Esophagus muscularis mucosa (tissue), 4 donors: ENCODE measurements around the gene DBNL. TPM values are rescaled to one million over a fixed set of nuclear protein-coding genes. Genes with fewer than 3 reads are reported as not detected.
A peak's percentile ranks its signal among the peaks of the same experiment; 100 is the strongest.

Source experiments
- DNase-seq: peaks from one replicate; pipeline ENCODE4 v3.0.0-alpha.2; 2017; ENCODE audit errors: extremely low spot score
- H3K27ac ChIP-seq, 4 donors: fragments of 200-600 bp; sonication (generic); replicated peaks in 1 of 4; 1 replicate in 3 of 4; 2 replicates in 1 of 4; pipeline ENCODE4 v1.5.1; 2016 to 2019; ENCODE audit warnings: mild to moderate bottlenecking in 1 of 4
- H3K27me3 ChIP-seq, 4 donors: fragments of 200-600 bp; sonication (generic); one replicate each; pipeline versions ENCODE4 v1.5.1 to v1.6.0; 2016 to 2019
- H3K36me3 ChIP-seq, 4 donors: fragments of 200-600 bp; sonication (generic); one replicate each; pipeline ENCODE4 v1.5.1; 2016 to 2019
- H3K4me1 ChIP-seq, 4 donors: fragments of 200-600 bp; sonication (generic); one replicate each; pipeline ENCODE4 v1.5.1; 2016 to 2019
- H3K4me3 ChIP-seq, 4 donors: fragments of 200-600 bp; sonication (generic); 1 replicate in 2 of 4; 2 replicates in 2 of 4; pipeline ENCODE4 v1.5.1; 2016 to 2019; ENCODE audit warnings: mild to moderate bottlenecking in 4 of 4, moderate library complexity in 1 of 4
- H3K9me3 ChIP-seq, 4 donors: fragments of 200-600 bp; sonication (generic); 1 replicate in 3 of 4; 2 replicates in 1 of 4; pipeline ENCODE4 v1.5.1; 2016 to 2019
- EP300 ChIP-seq: sonication (generic); formaldehyde crosslinking; IDR thresholded peaks from one replicate; pipeline ENCODE4 v1.6.1; 2017; ENCODE audit warnings: antibody characterized with exemption
- POLR2A ChIP-seq: fragments of 450-650 bp; IDR thresholded peaks from one replicate; pipeline ENCODE4 v1.6.1; 2017; ENCODE audit warnings: antibody characterized with exemption, moderate library complexity, mild to moderate bottlenecking, low read depth
- POLR2AphosphoS5 ChIP-seq, 2 donors: sonication (generic); formaldehyde crosslinking; IDR thresholded peaks; one replicate each; pipeline ENCODE4 v1.6.1; 2017; ENCODE audit warnings: antibody characterized with exemption in 2 of 2
- WGBS: methylation state at CpG from one replicate; pipeline ENCODE4 v1.1.5; 2018; 5-methylcytosine and 5-hydroxymethylcytosine counted together
- intact Hi-C: fragments of 100-400 bp; cut with DNase I; formaldehyde crosslinking; loops from one replicate; pipeline ENCODE4 v1.15.1; 2023
- total RNA-seq, 4 donors: library from RNA; depleted of rRNA; stranded (reverse); fragments of >200 nt; gene quantifications; one replicate each; pipeline versions ENCODE4 v1.1.0 to v1.2.1, GENCODE V29; 2016
- TF ChIP-seq, protein P1 (sequence below), 3 experiments: fragments of 200-600 bp in 2 of 3; fragments of 450-650 bp in 1 of 3; sonication (generic) in 2 of 3; IDR thresholded peaks; one replicate each; pipeline ENCODE4 v1.5.1; 2017 to 2019; ENCODE audit warnings: antibody characterized with exemption in 3 of 3, mild to moderate bottlenecking in 2 of 3, moderate library complexity in 1 of 3

DBNL gene
- total RNA-seq, 4 donors from 2014 or later: 93.9 to 122 (median 115) TPM

DNA sequence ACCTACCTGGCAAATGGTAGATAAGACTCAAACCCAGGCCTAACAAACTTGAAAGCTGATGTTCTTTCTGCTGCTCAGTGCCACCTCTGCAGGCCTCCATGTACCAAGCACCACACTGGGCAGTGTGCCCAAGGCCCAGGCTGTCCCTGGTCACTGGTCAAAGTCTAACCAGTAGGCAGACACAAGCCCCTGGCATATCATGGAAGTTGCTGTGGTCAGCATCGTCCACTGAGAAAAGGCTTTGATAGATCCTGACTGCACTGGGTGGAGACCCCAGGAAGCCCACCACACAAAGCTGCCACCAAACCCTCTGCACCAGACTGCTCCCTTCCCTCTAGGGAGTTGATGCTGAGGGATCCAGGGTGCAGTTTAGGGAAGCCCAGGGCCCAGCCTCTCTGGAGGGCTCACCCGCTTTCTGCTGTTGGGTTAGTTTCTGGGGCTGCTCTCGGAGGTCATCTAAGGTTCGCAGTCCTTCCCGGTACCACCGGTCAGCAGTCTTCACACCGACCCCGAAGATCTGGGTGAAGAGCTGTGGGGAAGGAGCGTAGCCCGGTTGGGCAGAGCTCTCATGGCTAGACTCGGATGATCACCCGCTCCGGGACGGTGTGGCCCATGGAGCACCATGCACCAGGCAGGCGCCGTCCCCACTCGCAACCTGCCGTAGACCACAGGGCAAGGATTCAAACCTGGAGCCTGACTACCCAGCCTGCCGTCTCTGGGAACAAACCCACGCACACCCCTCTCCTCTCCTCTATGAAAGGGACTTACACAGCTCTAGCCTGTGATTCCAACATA lies 31.8 kb downstream of the DBNL start:
- Histone ChIP-seq H3K36me3 (peaks cover 37 to 83% (median 82%) of the 10 kb centered on the region in 4 donors), H3K27me3 (no peaks in the 10 kb centered on the region), H3K4me1 (peaks cover 56 to 73% (median 64%) of the 10 kb centered on the region in 4 donors), H3K27ac (no peak overlapping the region), H3K4me3 (no peak overlapping the region), H3K9me3 (no peaks in the 10 kb centered on the region)
- no peak for DNase-seq
- WGBS: 95% methylated on average over 11 of the region's 20 CpGs
- TF ChIP-seq POLR2AphosphoS5 (IDR thresholded peaks at IDR 0.05): no peak
- TF ChIP-seq, protein P1, sequence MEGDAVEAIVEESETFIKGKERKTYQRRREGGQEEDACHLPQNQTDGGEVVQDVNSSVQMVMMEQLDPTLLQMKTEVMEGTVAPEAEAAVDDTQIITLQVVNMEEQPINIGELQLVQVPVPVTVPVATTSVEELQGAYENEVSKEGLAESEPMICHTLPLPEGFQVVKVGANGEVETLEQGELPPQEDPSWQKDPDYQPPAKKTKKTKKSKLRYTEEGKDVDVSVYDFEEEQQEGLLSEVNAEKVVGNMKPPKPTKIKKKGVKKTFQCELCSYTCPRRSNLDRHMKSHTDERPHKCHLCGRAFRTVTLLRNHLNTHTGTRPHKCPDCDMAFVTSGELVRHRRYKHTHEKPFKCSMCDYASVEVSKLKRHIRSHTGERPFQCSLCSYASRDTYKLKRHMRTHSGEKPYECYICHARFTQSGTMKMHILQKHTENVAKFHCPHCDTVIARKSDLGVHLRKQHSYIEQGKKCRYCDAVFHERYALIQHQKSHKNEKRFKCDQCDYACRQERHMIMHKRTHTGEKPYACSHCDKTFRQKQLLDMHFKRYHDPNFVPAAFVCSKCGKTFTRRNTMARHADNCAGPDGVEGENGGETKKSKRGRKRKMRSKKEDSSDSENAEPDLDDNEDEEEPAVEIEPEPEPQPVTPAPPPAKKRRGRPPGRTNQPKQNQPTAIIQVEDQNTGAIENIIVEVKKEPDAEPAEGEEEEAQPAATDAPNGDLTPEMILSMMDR (IDR thresholded peaks at IDR 0.05): no peak
- no peak for TF ChIP-seq POLR2A
- TF ChIP-seq EP300: no peak
- intact Hi-C loops: no loop called here

DNA sequence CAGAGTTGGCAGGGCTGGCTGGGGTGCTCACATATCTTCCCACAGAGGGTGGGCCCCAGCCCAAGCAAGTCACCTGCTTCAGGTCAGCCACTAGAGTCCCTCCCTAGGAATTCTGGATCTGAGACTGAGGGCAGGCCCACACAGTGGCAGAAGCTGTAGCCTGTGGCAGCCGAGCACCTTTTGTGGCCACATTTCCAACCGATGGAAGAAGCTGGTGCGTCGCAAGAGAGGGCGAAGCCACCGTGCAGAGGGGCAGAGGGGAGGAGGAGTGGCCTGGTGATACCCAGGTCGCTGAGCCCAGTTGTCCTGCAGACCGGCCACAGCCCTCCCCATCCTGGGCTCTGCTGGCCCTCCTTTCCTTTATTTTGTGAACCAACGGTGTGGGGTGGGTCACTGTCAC lies 32.6 kb downstream of the DBNL start:
- Histone ChIP-seq H3K4me3 (no peak overlapping the region), H3K4me1 (peaks cover 53 to 73% (median 61%) of the 10 kb centered on the region in 4 donors), H3K27ac (no peak overlapping the region), H3K9me3 (no peaks in the 10 kb centered on the region), H3K27me3 (no peaks in the 10 kb centered on the region), H3K36me3 (peaks cover 37 to 83% (median 82%) of the 10 kb centered on the region in 4 donors)
- no peak for DNase-seq
- intact Hi-C loops: no loop called here
- TF ChIP-seq POLR2AphosphoS5 (IDR thresholded peaks at IDR 0.05): no peak
- TF ChIP-seq, protein P1 (IDR thresholded peaks at IDR 0.05): no peak
- TF ChIP-seq EP300: no peak
- no peak for TF ChIP-seq POLR2A
- 80% methylated on average over 9 of the region's 9 CpGs for WGBS

DNA sequence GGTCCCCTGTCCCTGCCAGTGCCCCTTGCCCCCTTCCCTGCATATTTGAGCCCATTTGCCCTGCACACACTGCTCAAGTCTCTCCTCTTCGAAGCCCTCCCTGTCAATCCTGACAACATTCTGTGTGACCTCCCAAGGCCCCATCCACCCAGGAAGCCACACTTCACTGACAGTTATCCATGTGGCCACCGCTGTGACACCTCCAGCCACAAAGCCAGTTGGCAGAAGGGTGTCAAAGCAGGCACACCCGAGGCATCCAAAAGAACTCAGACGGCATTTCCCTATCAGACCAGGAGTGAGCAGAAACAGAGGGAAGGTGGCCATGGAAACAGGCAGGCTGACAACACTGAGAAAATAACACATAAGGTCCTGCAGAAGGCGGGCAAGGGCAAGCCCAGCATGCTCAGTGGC lies 33.2 kb downstream of the DBNL start:
- WGBS: 60% methylated on average over 5 of the region's 5 CpGs
- Histone ChIP-seq H3K4me1 (peaks cover 47 to 68% (median 55%) of the 10 kb centered on the region in 4 donors), H3K27ac (peak overlapping the region in 2 of 4 donors; percentile 22 to 33), H3K27me3 (no peaks in the 10 kb centered on the region), H3K9me3 (no peaks in the 10 kb centered on the region), H3K36me3 (peaks cover 37 to 82% (median 81%) of the 10 kb centered on the region in 4 donors), H3K4me3 (no peak overlapping the region)
- no peak for TF ChIP-seq EP300
- no peak for TF ChIP-seq POLR2A
- TF ChIP-seq, protein P1 (IDR thresholded peaks at IDR 0.05): no peak
- TF ChIP-seq POLR2AphosphoS5 (IDR thresholded peaks at IDR 0.05): no peak
- no peak for DNase-seq
- intact Hi-C loops: no loop called here

GRCh38 chr7:44078521-44078920 lies 34.0 kb downstream of the DBNL start:
- WGBS: 75% methylated on average over 7 of the region's 8 CpGs
- intact Hi-C loops: no loop called here
- peaks cover 44 to 63% (median 51%) of the 10 kb centered on the region in 4 donors for H3K4me1 ChIP-seq

More at GRCh38 chr7:44078521-44078920, 34.0 kb downstream of the DBNL start:
- TF ChIP-seq POLR2AphosphoS5 (IDR thresholded peaks at IDR 0.05) (no peak), EP300 (no peak), POLR2A (no peak)
- TF ChIP-seq, protein P1 (IDR thresholded peaks at IDR 0.05): no peak
- Histone ChIP-seq H3K4me3 (no peak overlapping the region), H3K27ac (peak overlapping the region in 2 of 4 donors; percentile 23 to 33), H3K36me3 (peaks cover 37 to 73% (median 73%) of the 10 kb centered on the region in 4 donors), H3K27me3 (no peaks in the 10 kb centered on the region), H3K9me3 (no peaks in the 10 kb centered on the region)
- no peak for DNase-seq
